ENCODE results near the gene ASXL3. TPM values are rescaled to one million over a fixed set of nuclear protein-coding genes. Genes with fewer than 3 reads are reported as not detected.

The ASXL3 gene
- polyA plus RNA-seq, 4 donors: under 0.01 to 3.8 (median 0.16) TPM

DNA sequence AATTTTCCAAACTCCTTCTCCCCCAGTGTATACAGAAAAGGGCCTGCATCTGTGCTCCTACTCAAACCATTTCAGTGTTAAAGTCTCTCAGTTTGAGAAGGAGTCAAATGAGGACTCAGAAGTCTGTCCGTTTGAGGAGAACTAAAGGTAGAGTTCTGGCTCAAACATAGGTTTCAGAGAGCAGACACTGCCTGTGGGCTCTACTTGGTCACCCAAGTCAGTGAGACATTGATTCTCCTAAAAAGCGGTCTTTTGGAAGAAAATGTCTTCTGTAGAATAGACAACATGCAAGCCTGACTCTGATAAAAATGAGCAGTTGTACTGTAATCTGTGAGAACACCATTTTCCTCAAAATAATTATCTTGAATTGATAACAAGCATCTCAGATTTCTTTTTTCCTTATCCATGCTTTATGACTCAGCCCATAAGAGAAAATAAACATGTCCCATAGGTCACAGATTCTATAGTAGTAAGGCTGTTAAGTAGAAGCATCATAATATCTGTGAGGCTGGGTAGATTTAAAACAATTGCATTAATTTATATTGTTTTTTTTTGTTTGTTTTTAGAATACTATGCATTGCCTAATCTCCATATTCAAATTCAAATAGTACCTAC, 82.8 kb downstream of the ASXL3 start:
- peaks cover 0 to 2% (median 0%) of the 10 kb centered on the region in 3 donors for H3K36me3 ChIP-seq (ENCODE audit: control insufficient read depth in 3 of 3, insufficient read depth in 2 of 3, low read depth in 1 of 3, low read length in 3 of 3)
- no peak overlapping the region for H3K27ac ChIP-seq (ENCODE audit: low read depth in 1 of 3, low read length in 2 of 3)
- H3K4me1 ChIP-seq (ENCODE audit: control insufficient read depth in 3 of 3, insufficient read depth in 2 of 3, low read depth in 1 of 3, low read length in 2 of 3): no peaks in the 10 kb centered on the region
- no peaks in the 10 kb centered on the region for H3K9me3 ChIP-seq (ENCODE audit: control insufficient read depth in 2 of 2, insufficient read depth in 1 of 2, low read depth in 1 of 2, low read length in 1 of 2)
- DNase-seq: no peak
- no peak for FAIRE-seq
- WGBS, 3 donors: 74 to 80% (median 77%) methylated on average over 2 of the region's 2 CpGs
- no peak overlapping the region for H3K4me3 ChIP-seq (ENCODE audit: low read depth in 1 of 3, low read length in 3 of 3)
- no peaks in the 10 kb centered on the region for H3K27me3 ChIP-seq (ENCODE audit: control insufficient read depth in 3 of 3, insufficient read depth in 3 of 3, low read length in 3 of 3)

GRCh38 chr18:33664241-33664874, 86.3 kb downstream of the ASXL3 start:
- no peaks in the 10 kb centered on the region for H3K27me3 ChIP-seq (ENCODE audit: control insufficient read depth in 3 of 3, insufficient read depth in 3 of 3, low read length in 3 of 3)
- no peak overlapping the region for H3K4me3 ChIP-seq (ENCODE audit: low read depth in 1 of 3, low read length in 3 of 3)
- no peaks in the 10 kb centered on the region for H3K4me1 ChIP-seq (ENCODE audit: control insufficient read depth in 3 of 3, insufficient read depth in 2 of 3, low read depth in 1 of 3, low read length in 2 of 3)
- no peaks in the 10 kb centered on the region for H3K9me3 ChIP-seq (ENCODE audit: control insufficient read depth in 2 of 2, insufficient read depth in 1 of 2, low read depth in 1 of 2, low read length in 1 of 2)
- 64 to 67% (median 66%) methylated on average over 4 of the region's 4 CpGs for WGBS, 3 donors
- DNase-seq (no peak), FAIRE-seq (no peak)
- peaks cover 0 to 2% (median 0%) of the 10 kb centered on the region in 3 donors for H3K36me3 ChIP-seq (ENCODE audit: control insufficient read depth in 3 of 3, insufficient read depth in 2 of 3, low read depth in 1 of 3, low read length in 3 of 3)
- H3K27ac ChIP-seq (ENCODE audit: low read depth in 1 of 3, low read length in 2 of 3): no peak overlapping the region

GRCh38 chr18:33665187-33665586, 87.2 kb downstream of the ASXL3 start:
- Histone ChIP-seq H3K27me3 (ENCODE audit: control insufficient read depth in 3 of 3, insufficient read depth in 3 of 3, low read length in 3 of 3) (no peaks in the 10 kb centered on the region), H3K9me3 (ENCODE audit: control insufficient read depth in 2 of 2, insufficient read depth in 1 of 2, low read depth in 1 of 2, low read length in 1 of 2) (no peaks in the 10 kb centered on the region), H3K4me1 (ENCODE audit: control insufficient read depth in 3 of 3, insufficient read depth in 2 of 3, low read depth in 1 of 3, low read length in 2 of 3) (no peaks in the 10 kb centered on the region), H3K36me3 (ENCODE audit: control insufficient read depth in 3 of 3, insufficient read depth in 2 of 3, low read depth in 1 of 3, low read length in 3 of 3) (peaks cover 0 to 2% (median 0%) of the 10 kb centered on the region in 3 donors), H3K4me3 (ENCODE audit: low read depth in 1 of 3, low read length in 3 of 3) (no peak overlapping the region), H3K27ac (ENCODE audit: low read depth in 1 of 3, low read length in 2 of 3) (no peak overlapping the region)
- 82 to 93% (median 86%) methylated on average over 3 of the region's 3 CpGs for WGBS, 3 donors
- DNase-seq: no peak
- FAIRE-seq: no peak

- no peaks in the 10 kb centered on the region for H3K9me3 ChIP-seq (ENCODE audit: control insufficient read depth in 2 of 2, insufficient read depth in 1 of 2, low read depth in 1 of 2, low read length in 1 of 2)
- H3K27me3 ChIP-seq (ENCODE audit: control insufficient read depth in 3 of 3, insufficient read depth in 3 of 3, low read length in 3 of 3): no peaks in the 10 kb centered on the region
- peaks cover 0 to 2% (median 0%) of the 10 kb centered on the region in 3 donors for H3K36me3 ChIP-seq (ENCODE audit: control insufficient read depth in 3 of 3, insufficient read depth in 2 of 3, low read depth in 1 of 3, low read length in 3 of 3)
- no peak overlapping the region for H3K4me3 ChIP-seq (ENCODE audit: low read depth in 1 of 3, low read length in 3 of 3)
- FAIRE-seq (no peak), DNase-seq (no peak)
- no peaks in the 10 kb centered on the region for H3K4me1 ChIP-seq (ENCODE audit: control insufficient read depth in 3 of 3, insufficient read depth in 2 of 3, low read depth in 1 of 3, low read length in 2 of 3)
- no peak overlapping the region for H3K27ac ChIP-seq (ENCODE audit: low read depth in 1 of 3, low read length in 2 of 3)
Observed at GRCh38 chr18:33665641-33666040, 87.6 kb downstream of the ASXL3 start.

DNA sequence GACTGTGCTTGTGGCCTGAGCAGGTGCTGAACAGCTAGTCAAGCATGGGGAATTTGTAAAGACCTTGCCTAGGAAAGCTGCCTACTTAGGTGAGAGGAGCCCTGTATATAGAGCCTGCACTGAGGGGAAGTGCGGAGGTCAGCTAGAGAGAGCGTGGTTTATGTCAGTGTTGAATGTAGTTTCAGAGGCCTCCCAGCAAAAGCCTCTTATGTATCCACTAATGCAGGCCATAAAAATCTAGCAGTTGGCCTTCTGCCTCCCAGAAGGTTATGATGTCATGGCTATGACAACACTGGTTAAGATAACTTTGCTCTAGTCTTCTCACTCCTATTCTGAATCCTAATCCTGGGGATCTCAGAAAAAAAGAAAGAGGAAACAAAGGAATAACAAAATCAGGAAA, 88.9 kb downstream of the ASXL3 start:
- H3K4me3 ChIP-seq (ENCODE audit: low read depth in 1 of 3, low read length in 3 of 3): no peak overlapping the region
- no peak for FAIRE-seq
- H3K27me3 ChIP-seq (ENCODE audit: control insufficient read depth in 3 of 3, insufficient read depth in 3 of 3, low read length in 3 of 3): no peaks in the 10 kb centered on the region
- H3K36me3 ChIP-seq (ENCODE audit: control insufficient read depth in 3 of 3, insufficient read depth in 2 of 3, low read depth in 1 of 3, low read length in 3 of 3): peaks cover 0 to 2% (median 0%) of the 10 kb centered on the region in 3 donors
- no peaks in the 10 kb centered on the region for H3K4me1 ChIP-seq (ENCODE audit: control insufficient read depth in 3 of 3, insufficient read depth in 2 of 3, low read depth in 1 of 3, low read length in 2 of 3)
- H3K27ac ChIP-seq (ENCODE audit: low read depth in 1 of 3, low read length in 2 of 3): no peak overlapping the region
- 90 to 96% (median 92%) methylated on average over 2 of the region's 2 CpGs for WGBS, 3 donors
- no peaks in the 10 kb centered on the region for H3K9me3 ChIP-seq (ENCODE audit: control insufficient read depth in 2 of 2, insufficient read depth in 1 of 2, low read depth in 1 of 2, low read length in 1 of 2)
- DNase-seq: peak in 1 of 2 donors; percentile 2

GRCh38 chr18:33669589-33669988, 91.6 kb downstream of the ASXL3 start:
- no peaks in the 10 kb centered on the region for H3K36me3 ChIP-seq (ENCODE audit: control insufficient read depth in 3 of 3, insufficient read depth in 2 of 3, low read depth in 1 of 3, low read length in 3 of 3)
- no peak overlapping the region for H3K4me3 ChIP-seq (ENCODE audit: low read depth in 1 of 3, low read length in 3 of 3)
- H3K9me3 ChIP-seq (ENCODE audit: control insufficient read depth in 2 of 2, insufficient read depth in 1 of 2, low read depth in 1 of 2, low read length in 1 of 2): no peaks in the 10 kb centered on the region
- no peak for DNase-seq
- no peak overlapping the region for H3K27ac ChIP-seq (ENCODE audit: low read depth in 1 of 3, low read length in 2 of 3)
- no peaks in the 10 kb centered on the region for H3K4me1 ChIP-seq (ENCODE audit: control insufficient read depth in 3 of 3, insufficient read depth in 2 of 3, low read depth in 1 of 3, low read length in 2 of 3)
- WGBS, 3 donors: 49 to 68% (median 54%) methylated on average over 5 of the region's 5 CpGs
- no peak for FAIRE-seq
- H3K27me3 ChIP-seq (ENCODE audit: control insufficient read depth in 3 of 3, insufficient read depth in 3 of 3, low read length in 3 of 3): no peaks in the 10 kb centered on the region

DNA sequence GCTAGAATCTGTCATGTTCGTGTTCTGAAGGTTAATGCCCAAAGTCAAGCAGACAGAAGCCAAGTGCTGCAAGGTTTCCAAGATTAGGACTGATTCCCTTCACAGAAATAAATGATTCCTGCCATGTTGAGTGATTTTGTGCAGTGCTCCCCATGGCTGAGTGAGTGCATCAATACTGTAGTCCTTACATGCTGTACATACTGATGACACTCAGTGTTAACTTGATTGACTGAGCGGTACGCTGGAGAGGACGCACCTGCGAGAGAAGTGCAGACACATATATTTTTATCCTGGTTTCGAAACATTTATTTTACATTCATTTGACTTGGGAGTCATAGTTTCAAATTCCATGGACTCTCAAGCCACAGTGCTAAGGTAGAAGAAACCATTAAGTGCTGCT, 92.0 kb downstream of the ASXL3 start:
- H3K9me3 ChIP-seq (ENCODE audit: control insufficient read depth in 2 of 2, insufficient read depth in 1 of 2, low read depth in 1 of 2, low read length in 1 of 2): no peaks in the 10 kb centered on the region
- no peak overlapping the region for H3K4me3 ChIP-seq (ENCODE audit: low read depth in 1 of 3, low read length in 3 of 3)
- H3K27me3 ChIP-seq (ENCODE audit: control insufficient read depth in 3 of 3, insufficient read depth in 3 of 3, low read length in 3 of 3): no peaks in the 10 kb centered on the region
- H3K4me1 ChIP-seq (ENCODE audit: control insufficient read depth in 3 of 3, insufficient read depth in 2 of 3, low read depth in 1 of 3, low read length in 2 of 3): no peaks in the 10 kb centered on the region
- no peak for FAIRE-seq
- 93 to 96% (median 95%) methylated on average over 6 of the region's 6 CpGs for WGBS, 3 donors
- no peak overlapping the region for H3K27ac ChIP-seq (ENCODE audit: low read depth in 1 of 3, low read length in 2 of 3)
- H3K36me3 ChIP-seq (ENCODE audit: control insufficient read depth in 3 of 3, insufficient read depth in 2 of 3, low read depth in 1 of 3, low read length in 3 of 3): no peaks in the 10 kb centered on the region
- DNase-seq: no peak

DNA sequence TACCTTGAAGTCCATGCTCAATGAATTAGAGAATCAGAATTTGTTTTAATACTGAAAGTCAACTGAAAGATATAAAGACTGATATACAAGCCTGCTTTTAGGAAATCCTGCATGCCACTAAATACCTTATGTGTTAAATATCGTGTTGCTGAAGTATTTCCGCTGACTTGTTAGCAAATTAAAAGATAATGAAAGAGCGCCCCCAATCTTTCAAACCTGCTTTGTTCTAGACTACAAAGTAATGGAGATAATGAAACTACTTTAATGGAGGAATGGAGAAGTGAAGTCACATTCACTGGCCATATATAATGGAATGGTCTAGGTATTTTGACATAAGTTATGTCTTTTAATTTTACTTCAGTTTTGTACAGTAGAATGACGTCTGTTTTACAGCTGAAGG, 95.7 kb downstream of the ASXL3 start:
- WGBS, 3 donors: 85 to 89% (median 86%) methylated on average over 4 of the region's 4 CpGs
- no peaks in the 10 kb centered on the region for H3K27me3 ChIP-seq (ENCODE audit: control insufficient read depth in 3 of 3, insufficient read depth in 3 of 3, low read length in 3 of 3)
- H3K4me1 ChIP-seq (ENCODE audit: control insufficient read depth in 3 of 3, insufficient read depth in 2 of 3, low read depth in 1 of 3, low read length in 2 of 3): no peaks in the 10 kb centered on the region
- DNase-seq: no peak
- FAIRE-seq: no peak
- H3K27ac ChIP-seq (ENCODE audit: low read depth in 1 of 3, low read length in 2 of 3): no peak overlapping the region
- no peaks in the 10 kb centered on the region for H3K9me3 ChIP-seq (ENCODE audit: control insufficient read depth in 2 of 2, insufficient read depth in 1 of 2, low read depth in 1 of 2, low read length in 1 of 2)
- H3K36me3 ChIP-seq (ENCODE audit: control insufficient read depth in 3 of 3, insufficient read depth in 2 of 3, low read depth in 1 of 3, low read length in 3 of 3): no peaks in the 10 kb centered on the region
- no peak overlapping the region for H3K4me3 ChIP-seq (ENCODE audit: low read depth in 1 of 3, low read length in 3 of 3)

DNA sequence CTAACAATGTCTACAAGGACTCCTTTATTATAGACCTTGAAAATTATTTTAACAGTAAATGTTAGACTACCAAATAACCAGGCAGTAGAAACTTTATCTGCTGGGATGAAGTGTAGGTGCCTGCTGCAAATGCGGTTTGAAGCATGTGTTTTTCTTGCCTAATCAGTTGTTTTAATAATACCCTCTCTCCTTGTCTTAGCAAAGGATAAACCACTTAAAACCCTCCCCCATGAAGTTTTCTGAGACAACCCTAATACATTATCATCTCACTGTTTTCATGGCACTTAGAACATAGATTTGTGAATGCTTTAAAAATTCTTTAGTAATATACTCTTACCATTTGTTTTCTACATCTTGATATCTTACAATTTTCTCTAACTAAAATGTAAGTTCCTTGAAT, 98.6 kb downstream of the ASXL3 start:
- DNase-seq (no peak), FAIRE-seq (no peak)
- no peaks in the 10 kb centered on the region for H3K9me3 ChIP-seq (ENCODE audit: control insufficient read depth in 2 of 2, insufficient read depth in 1 of 2, low read depth in 1 of 2, low read length in 1 of 2)
- 75 to 85% (median 77%) methylated on average over 1 of the region's 1 CpG for WGBS, 3 donors
- no peak overlapping the region for H3K27ac ChIP-seq (ENCODE audit: low read depth in 1 of 3, low read length in 2 of 3)
- no peaks in the 10 kb centered on the region for H3K36me3 ChIP-seq (ENCODE audit: control insufficient read depth in 3 of 3, insufficient read depth in 2 of 3, low read depth in 1 of 3, low read length in 3 of 3)
- H3K4me3 ChIP-seq (ENCODE audit: low read depth in 1 of 3, low read length in 3 of 3): no peak overlapping the region
- no peaks in the 10 kb centered on the region for H3K27me3 ChIP-seq (ENCODE audit: control insufficient read depth in 3 of 3, insufficient read depth in 3 of 3, low read length in 3 of 3)
- no peaks in the 10 kb centered on the region for H3K4me1 ChIP-seq (ENCODE audit: control insufficient read depth in 3 of 3, insufficient read depth in 2 of 3, low read depth in 1 of 3, low read length in 2 of 3)

Measured in small intestine (tissue), 7 donors.